ENCODE measurements around the gene CNOT8.

DNA sequence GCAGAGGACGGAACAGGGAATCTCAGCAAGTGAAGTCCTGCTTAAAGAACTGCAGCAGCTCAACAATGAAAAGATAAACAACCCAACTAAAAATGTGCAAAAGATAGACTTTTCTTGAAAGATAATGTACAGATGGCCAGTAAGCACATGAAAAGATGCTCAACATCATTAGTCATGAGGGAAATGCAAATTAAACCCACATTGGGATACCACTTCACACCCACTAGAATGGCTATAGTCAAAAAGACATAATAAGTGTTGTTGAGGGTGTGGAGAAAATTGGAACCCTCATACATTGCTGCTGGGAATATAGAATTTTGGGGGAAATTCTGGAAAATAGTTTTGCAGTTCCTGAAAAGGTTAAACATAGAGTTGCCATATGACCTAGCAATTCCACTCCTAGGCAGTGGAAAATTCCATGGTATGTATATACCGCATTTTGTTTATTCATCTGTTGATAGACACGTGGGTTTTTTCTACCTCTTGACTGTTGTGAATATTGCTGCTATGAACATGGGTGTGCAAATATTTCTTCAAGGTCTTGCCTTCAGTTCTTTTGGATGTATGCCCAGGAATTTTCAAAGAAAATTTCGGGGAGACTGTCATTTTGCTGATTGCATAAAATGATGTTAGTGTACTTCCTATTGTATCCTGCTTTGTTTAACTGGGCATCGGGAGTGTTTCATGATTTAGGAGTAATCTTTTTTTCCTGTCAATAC is 7.2 kb downstream of the CNOT8 start:
- TF ChIP-seq, protein P1, sequence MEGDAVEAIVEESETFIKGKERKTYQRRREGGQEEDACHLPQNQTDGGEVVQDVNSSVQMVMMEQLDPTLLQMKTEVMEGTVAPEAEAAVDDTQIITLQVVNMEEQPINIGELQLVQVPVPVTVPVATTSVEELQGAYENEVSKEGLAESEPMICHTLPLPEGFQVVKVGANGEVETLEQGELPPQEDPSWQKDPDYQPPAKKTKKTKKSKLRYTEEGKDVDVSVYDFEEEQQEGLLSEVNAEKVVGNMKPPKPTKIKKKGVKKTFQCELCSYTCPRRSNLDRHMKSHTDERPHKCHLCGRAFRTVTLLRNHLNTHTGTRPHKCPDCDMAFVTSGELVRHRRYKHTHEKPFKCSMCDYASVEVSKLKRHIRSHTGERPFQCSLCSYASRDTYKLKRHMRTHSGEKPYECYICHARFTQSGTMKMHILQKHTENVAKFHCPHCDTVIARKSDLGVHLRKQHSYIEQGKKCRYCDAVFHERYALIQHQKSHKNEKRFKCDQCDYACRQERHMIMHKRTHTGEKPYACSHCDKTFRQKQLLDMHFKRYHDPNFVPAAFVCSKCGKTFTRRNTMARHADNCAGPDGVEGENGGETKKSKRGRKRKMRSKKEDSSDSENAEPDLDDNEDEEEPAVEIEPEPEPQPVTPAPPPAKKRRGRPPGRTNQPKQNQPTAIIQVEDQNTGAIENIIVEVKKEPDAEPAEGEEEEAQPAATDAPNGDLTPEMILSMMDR (IDR thresholded peaks at IDR 0.05; ENCODE audit: low read depth, low read length, poor library complexity, severe bottlenecking), result no peak
- no peak for TF ChIP-seq EZH2phosphoT487 (IDR thresholded peaks at IDR 0.05; ENCODE audit: borderline replicate concordance, low read length)
